Neuronal stem cell (in vitro differentiated cells): ENCODE data around the gene TCF7L2.

Experiments used
- DNase-seq: peaks from one replicate; pipeline ENCODE4 v3.0.0-alpha.2; 2013; ENCODE audit warnings: low spot score
- H2AFZ ChIP-seq: one replicate; pipeline ENCODE4 v1.6.1; 2013; ENCODE audit warnings: mild to moderate bottlenecking, low read length, inconsistent platforms
- H2AK5ac ChIP-seq: 2 replicates; pipeline ENCODE4 v1.6.1; 2013; ENCODE audit warnings: low read depth, mild to moderate bottlenecking, inconsistent platforms, low read length, moderate library complexity, mixed read lengths
- H2BK120ac ChIP-seq: 2 replicates; pipeline ENCODE4 v1.6.1; 2013; ENCODE audit warnings: low read depth, mild to moderate bottlenecking, inconsistent platforms, low read length, moderate library complexity, mixed read lengths
- H2BK12ac ChIP-seq: one replicate; pipeline ENCODE4 v1.6.1; 2013; ENCODE audit warnings: low read length, inconsistent platforms
- H2BK15ac ChIP-seq: 2 replicates; pipeline ENCODE4 v1.6.1; 2013; ENCODE audit warnings: mild to moderate bottlenecking, low read length, inconsistent platforms, mixed read lengths
- H2BK5ac ChIP-seq: one replicate; pipeline ENCODE4 v1.6.1; 2013; ENCODE audit warnings: inconsistent platforms, mild to moderate bottlenecking, low read length, moderate library complexity
- H3K14ac ChIP-seq: one replicate; pipeline ENCODE4 v1.6.1; 2013; ENCODE audit warnings: low read length, inconsistent platforms
- H3K18ac ChIP-seq: 2 replicates; pipeline ENCODE4 v1.6.1; 2013; ENCODE audit warnings: low read length, inconsistent platforms
- H3K23ac ChIP-seq: 2 replicates; pipeline ENCODE4 v1.6.1; 2013; ENCODE audit warnings: low read depth, mild to moderate bottlenecking, mixed read lengths, low read length, inconsistent platforms; ENCODE audit not compliant: poor library complexity
- H3K27ac ChIP-seq: replicated peaks from 3 replicates; pipeline ENCODE4 v1.5.1; 2013; ENCODE audit warnings: low read length, inconsistent platforms
- H3K27me3 ChIP-seq, 3 experiments: 2 replicates each; pipeline ENCODE4 v1.6.1; 2013; ENCODE audit warnings: low read length in 3 of 3, mild to moderate bottlenecking in 2 of 3, inconsistent platforms in 1 of 3, low read depth in 1 of 3, mixed read lengths in 1 of 3, moderate library complexity in 1 of 3; ENCODE audit not compliant: control insufficient read depth in 3 of 3, insufficient read depth in 3 of 3
- H3K36me3 ChIP-seq, 2 donors: replicated peaks in 1 of 2; 2 replicates each; pipeline ENCODE4 v1.6.1; 2013; ENCODE audit warnings: low read length in 2 of 2; ENCODE audit not compliant: control insufficient read depth in 2 of 2, insufficient read depth in 2 of 2
- H3K4ac ChIP-seq: 2 replicates; pipeline ENCODE4 v1.6.1; 2013; ENCODE audit warnings: inconsistent platforms, mild to moderate bottlenecking, low read length, moderate library complexity
- H3K4me1 ChIP-seq, 2 donors: 1 replicate in 1 of 2; 2 replicates in 1 of 2; pipeline ENCODE4 v1.6.1; 2013; ENCODE audit warnings: low read length in 2 of 2, low read depth in 1 of 2; ENCODE audit not compliant: control insufficient read depth in 2 of 2, insufficient read depth in 1 of 2
- H3K4me2 ChIP-seq: one replicate; pipeline ENCODE4 v1.6.1; 2013; ENCODE audit warnings: mild to moderate bottlenecking, low read length, inconsistent platforms; ENCODE audit not compliant: insufficient read depth, poor library complexity, severe bottlenecking
- H3K4me3 ChIP-seq, 2 donors: 2 replicates each; pipeline ENCODE4 v1.5.1; 2013; ENCODE audit warnings: low read length in 2 of 2, mild to moderate bottlenecking in 2 of 2, inconsistent platforms in 1 of 2, moderate library complexity in 1 of 2
- H3K79me1 ChIP-seq: one replicate; pipeline ENCODE4 v1.6.1; 2013; ENCODE audit warnings: low read depth, mild to moderate bottlenecking, inconsistent platforms, low read length, moderate library complexity
- H3K9ac ChIP-seq: one replicate; pipeline ENCODE4 v1.6.1; 2013; ENCODE audit warnings: mild to moderate bottlenecking, low read depth, low read length, inconsistent platforms; ENCODE audit not compliant: poor library complexity
- H3K9me3 ChIP-seq, 2 donors: replicated peaks in 1 of 2; 2 replicates each; pipeline versions ENCODE3 to v1.6.1; 2013; ENCODE audit warnings: low read length in 2 of 2, mild to moderate bottlenecking in 2 of 2, inconsistent platforms in 1 of 2, low read depth in 1 of 2, mixed read lengths in 1 of 2, moderate library complexity in 1 of 2; ENCODE audit not compliant: control insufficient read depth in 2 of 2, insufficient read depth in 1 of 2
- H4K8ac ChIP-seq: one replicate; pipeline ENCODE4 v1.6.1; 2013; ENCODE audit warnings: low read depth, mild to moderate bottlenecking, inconsistent platforms, low read length, moderate library complexity
- H4K91ac ChIP-seq: one replicate; pipeline ENCODE4 v1.6.1; 2013; ENCODE audit warnings: low read length, low read depth, mild to moderate bottlenecking, inconsistent platforms; ENCODE audit not compliant: poor library complexity
- WGBS, 2 donors: extraction: QIAGEN DNeasy Blood & Tissue Kit; methylation state at CpG; one replicate each; pipeline ENCODE4 v1.1.7; 2013; ENCODE audit warnings: missing lambda C conversion rate in 2 of 2, mixed read lengths in 1 of 2; ENCODE audit not compliant: insufficient read length in 2 of 2, insufficient replicate concordance in 1 of 2; ENCODE audit errors: extremely low coverage in 2 of 2; 5-methylcytosine and 5-hydroxymethylcytosine counted together

TCF7L2 gene

GRCh38 chr10:112918771-112919170 is 31.3 kb upstream of the TCF7L2 start:
- H3K4me3 ChIP-seq, result no peak overlapping the region
- H2BK5ac ChIP-seq, result no peak overlapping the region
- no peak overlapping the region for H3K18ac ChIP-seq
- no CpG with 5 or more reads among the region's 1 CpG for WGBS, 2 donors
- H3K9me3 ChIP-seq, result no peaks in the 10 kb centered on the region
- no peak overlapping the region for H2BK120ac ChIP-seq
- H4K91ac ChIP-seq, result no peak overlapping the region
- no peak for DNase-seq
- no peaks in the 10 kb centered on the region for H3K36me3 ChIP-seq
- no peak overlapping the region for H2AFZ ChIP-seq
- H2BK12ac ChIP-seq, result no peak overlapping the region
- no peak overlapping the region for H3K14ac ChIP-seq
- no peaks in the 10 kb centered on the region for H3K79me1 ChIP-seq
- H2BK15ac ChIP-seq, result no peak overlapping the region
- no peak overlapping the region for H2AK5ac ChIP-seq
- H3K27me3 ChIP-seq, result no peaks in the 10 kb centered on the region
- H3K4me1 ChIP-seq, result no peaks in the 10 kb centered on the region
- no peak overlapping the region for H3K4me2 ChIP-seq
- no peak overlapping the region for H3K9ac ChIP-seq
- H3K27ac ChIP-seq, result no peak overlapping the region
- H4K8ac ChIP-seq, result no peak overlapping the region
- no peak overlapping the region for H3K4ac ChIP-seq
- no peak overlapping the region for H3K23ac ChIP-seq

GRCh38 chr10:112919721-112920120 is 30.3 kb upstream of the TCF7L2 start:
- Histone ChIP-seq H2BK12ac (no peak overlapping the region), H2AK5ac (no peak overlapping the region), H3K9me3 (no peaks in the 10 kb centered on the region), H2BK5ac (no peak overlapping the region), H3K4me1 (no peaks in the 10 kb centered on the region), H3K79me1 (no peaks in the 10 kb centered on the region), H2BK120ac (no peak overlapping the region), H3K14ac (no peak overlapping the region), H3K27me3 (no peaks in the 10 kb centered on the region), H2BK15ac (no peak overlapping the region), H3K27ac (no peak overlapping the region), H3K18ac (no peak overlapping the region), H4K91ac (no peak overlapping the region), H4K8ac (no peak overlapping the region), H3K4ac (no peak overlapping the region), H3K4me3 (no peak overlapping the region), H3K4me2 (no peak overlapping the region), H3K9ac (no peak overlapping the region), H2AFZ (no peak overlapping the region), H3K36me3 (no peaks in the 10 kb centered on the region), H3K23ac (no peak overlapping the region)
- no CpG with 5 or more reads among the region's 7 CpGs for WGBS, 2 donors
- no peak for DNase-seq

- H3K14ac ChIP-seq, result no peak overlapping the region
- H2BK120ac ChIP-seq, result no peak overlapping the region
- no peak overlapping the region for H3K23ac ChIP-seq
- no peak overlapping the region for H3K4ac ChIP-seq
- no peak overlapping the region for H3K4me2 ChIP-seq
- H3K4me1 ChIP-seq, result peaks cover 0 to 7% of the 10 kb centered on the region in 2 donors
- H2BK15ac ChIP-seq, result no peak overlapping the region
- no peak overlapping the region for H2AFZ ChIP-seq
- H4K8ac ChIP-seq, result no peak overlapping the region
- H4K91ac ChIP-seq, result no peak overlapping the region
- H3K27ac ChIP-seq, result no peak overlapping the region
- H3K27me3 ChIP-seq, result no peaks in the 10 kb centered on the region
- peak overlapping the region; percentile 72 for H2AK5ac ChIP-seq
- H3K9me3 ChIP-seq, result no peaks in the 10 kb centered on the region
- H2BK12ac ChIP-seq, result no peak overlapping the region
- H3K79me1 ChIP-seq, result no peaks in the 10 kb centered on the region
- no peak overlapping the region for H3K4me3 ChIP-seq
- no peaks in the 10 kb centered on the region for H3K36me3 ChIP-seq
- DNase-seq, result no peak
- peak overlapping the region; percentile 22 for H3K18ac ChIP-seq
- H2BK5ac ChIP-seq, result no peak overlapping the region
- no peak overlapping the region for H3K9ac ChIP-seq
- WGBS, 2 donors, result no CpG with 5 or more reads among the region's 5 CpGs
Measured at GRCh38 chr10:112926906-112927688, 22.9 kb upstream of the TCF7L2 start.

GRCh38 chr10:112927980-112928379 is 22.1 kb upstream of the TCF7L2 start:
- H4K8ac ChIP-seq, result no peak overlapping the region
- H3K4me3 ChIP-seq, result no peak overlapping the region
- no peak overlapping the region for H3K23ac ChIP-seq
- H2BK120ac ChIP-seq, result no peak overlapping the region
- no peaks in the 10 kb centered on the region for H3K79me1 ChIP-seq
- H3K9me3 ChIP-seq, result no peaks in the 10 kb centered on the region
- DNase-seq, result no peak
- H3K4me1 ChIP-seq, result peaks cover 0 to 7% of the 10 kb centered on the region in 2 donors
- no peak overlapping the region for H3K14ac ChIP-seq
- H2AK5ac ChIP-seq, result no peak overlapping the region
- no peak overlapping the region for H3K4me2 ChIP-seq
- no peak overlapping the region for H4K91ac ChIP-seq
- H3K9ac ChIP-seq, result no peak overlapping the region
- H3K18ac ChIP-seq, result no peak overlapping the region
- H2BK15ac ChIP-seq, result no peak overlapping the region
- no peaks in the 10 kb centered on the region for H3K27me3 ChIP-seq
- H2BK5ac ChIP-seq, result no peak overlapping the region
- no peak overlapping the region for H2AFZ ChIP-seq
- no peak overlapping the region for H3K27ac ChIP-seq
- H3K4ac ChIP-seq, result no peak overlapping the region
- no peaks in the 10 kb centered on the region for H3K36me3 ChIP-seq
- H2BK12ac ChIP-seq, result no peak overlapping the region
- WGBS, 2 donors, result no CpG with 5 or more reads among the region's 2 CpGs
